Endodermal cell (in vitro differentiated cells): Measurements from ENCODE around the gene CFAP221. TPM values are rescaled to one million over a fixed set of nuclear protein-coding genes. Genes with fewer than 3 reads are reported as not detected.

Experiments
- DNase-seq: peaks from one replicate; pipeline ENCODE4 v3.0.0-alpha.2; 2017
- H3K27ac ChIP-seq: 2 replicates; pipeline ENCODE4 v1.5.1; 2013; ENCODE audit warnings: mild to moderate bottlenecking, low read depth, low read length, moderate library complexity
- H3K27me3 ChIP-seq: 2 replicates; pipeline ENCODE4 v1.6.1; 2013; ENCODE audit warnings: mild to moderate bottlenecking, low read length, moderate library complexity; ENCODE audit not compliant: insufficient read depth, control insufficient read depth, poor library complexity, severe bottlenecking
- H3K36me3 ChIP-seq: 2 replicates; pipeline ENCODE4 v1.7.0; 2013; ENCODE audit warnings: mild to moderate bottlenecking, low read length, moderate library complexity; ENCODE audit not compliant: control insufficient read depth, insufficient read depth
- H3K4me1 ChIP-seq: one replicate; pipeline ENCODE4 v1.7.0; 2013; ENCODE audit warnings: low read length; ENCODE audit not compliant: control insufficient read depth, insufficient read depth
- H3K4me3 ChIP-seq: 2 replicates; pipeline ENCODE4 v1.5.1; 2013; ENCODE audit warnings: mild to moderate bottlenecking, low read length, moderate library complexity
- H3K9ac ChIP-seq: 2 replicates; pipeline ENCODE4 v1.6.1; 2013; ENCODE audit warnings: mild to moderate bottlenecking, low read length, moderate library complexity; ENCODE audit not compliant: poor library complexity, severe bottlenecking; ENCODE audit errors: extremely low read depth
- H3K9me3 ChIP-seq: 2 replicates; pipeline ENCODE4 v1.6.1; 2013; ENCODE audit warnings: mild to moderate bottlenecking, low read length, moderate library complexity; ENCODE audit not compliant: control insufficient read depth
- H3K27ac Mint-ChIP-seq: 2 replicates; pipeline ENCODE4 v1.8.0; 2020; ENCODE audit warnings: mixed read lengths
- H3K27me3 Mint-ChIP-seq: 2 replicates; pipeline ENCODE4 v1.8.0; 2021; ENCODE audit warnings: mild to moderate bottlenecking, mixed read lengths; ENCODE audit not compliant: insufficient read depth
- H3K36me3 Mint-ChIP-seq: 2 replicates; pipeline ENCODE4 v1.8.0; 2020; ENCODE audit warnings: low read depth, mixed read lengths
- H3K4me1 Mint-ChIP-seq: 2 replicates; pipeline ENCODE4 v1.8.0; 2020; ENCODE audit warnings: mixed read lengths
- H3K4me3 Mint-ChIP-seq: 2 replicates; pipeline ENCODE4 v1.8.0; 2020; ENCODE audit warnings: mild to moderate bottlenecking, moderate library complexity, mixed read lengths
- H3K9me3 Mint-ChIP-seq: 2 replicates; pipeline ENCODE4 v1.8.0; 2020; ENCODE audit warnings: mild to moderate bottlenecking, mixed read lengths
- CTCF ChIP-seq: fragments of 200-600 bp; sonication (generic); conservative IDR thresholded peaks from 2 replicates; pipeline ENCODE4 v1.5.0; 2021; ENCODE audit warnings: antibody characterized with exemption, mild to moderate bottlenecking
- WGBS, 2 experiments: methylation state at CpG; one replicate each; pipeline versions ENCODE4 v1.1.5 to v1.1.7; 2013; ENCODE audit warnings: missing lambda C conversion rate in 2 of 2, mixed read lengths in 1 of 2; ENCODE audit not compliant: insufficient coverage in 1 of 2, insufficient read length in 1 of 2; 5-methylcytosine and 5-hydroxymethylcytosine counted together
- total RNA-seq, 2 donors: library from RNA; stranded (reverse); fragmentation: NEBNext Ultra II Directional in 1 of 2; extraction: Animal tissue kit (Norgen Biotek cat#: 25700) in 1 of 2; gene quantifications; 2 replicates in 1 of 2; 3 replicates in 1 of 2; pipeline ENCODE4 v1.2.1, GENCODE V29; 2021

CFAP221 gene
- total RNA-seq, 2 donors from 2014 or later, result 10.0 to 18.0 TPM

DNA sequence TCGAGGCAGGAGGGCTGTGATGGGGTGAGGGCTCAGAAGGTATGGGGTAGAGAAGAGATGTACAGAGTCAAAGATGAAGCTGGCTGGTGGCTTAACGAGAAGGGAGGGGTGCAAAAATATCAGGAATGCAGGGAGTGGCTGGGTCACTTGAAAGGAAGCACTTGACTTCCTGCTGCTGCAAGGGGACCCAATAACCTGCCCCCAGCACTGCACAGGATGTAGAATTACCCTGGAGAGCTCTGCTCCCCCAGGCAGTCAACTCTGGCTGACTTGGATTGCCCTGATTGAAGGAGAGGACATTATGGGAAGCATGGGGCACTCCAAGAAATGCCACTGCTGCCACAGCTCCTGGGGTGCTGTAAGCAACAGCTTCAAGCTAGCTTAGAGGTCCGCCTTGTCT is 41.8 kb downstream of the CFAP221 start:
- no peak for TF ChIP-seq CTCF
- Mint-ChIP-seq H3K4me3 (no peak overlapping the region), H3K27me3 (no peaks in the 10 kb centered on the region), H3K4me1 (no peaks in the 10 kb centered on the region), H3K36me3 (peaks cover 5% of the 10 kb centered on the region), H3K27ac (no peak overlapping the region), H3K9me3 (peaks cover 4% of the 10 kb centered on the region)
- Histone ChIP-seq H3K4me3 (no peak overlapping the region), H3K27ac (no peak overlapping the region), H3K27me3 (no peaks in the 10 kb centered on the region), H3K9me3 (peaks cover 12% of the 10 kb centered on the region), H3K4me1 (no peaks in the 10 kb centered on the region), H3K36me3 (no peaks in the 10 kb centered on the region), H3K9ac (no peak overlapping the region)
- no peak for DNase-seq
- WGBS, 2 experiments, result 83 to 97% methylated on average over 3 of the region's 3 CpGs

DNA sequence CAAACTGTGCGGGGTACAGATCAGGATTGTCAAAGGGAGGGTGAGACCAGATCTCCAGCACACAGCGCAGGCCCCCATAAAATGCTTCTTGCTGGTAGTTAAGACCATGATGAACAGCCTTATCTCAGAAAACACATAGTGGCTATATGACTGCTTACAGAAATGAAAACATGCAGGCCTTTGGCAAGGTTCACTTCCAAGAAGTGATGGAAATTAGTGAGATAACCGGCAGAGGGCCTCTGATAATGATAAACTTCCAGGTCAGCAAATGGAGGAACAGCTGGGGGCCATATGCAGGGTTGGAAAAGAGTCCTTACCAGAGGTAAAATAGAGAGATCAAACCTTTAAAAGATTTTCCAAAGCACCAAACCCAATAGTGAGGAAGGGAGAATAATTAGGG is 46.6 kb downstream of the CFAP221 start:
- H3K27ac Mint-ChIP-seq, result no peak overlapping the region
- H3K9me3 ChIP-seq, result no peaks in the 10 kb centered on the region
- no peaks in the 10 kb centered on the region for H3K27me3 Mint-ChIP-seq
- H3K27me3 ChIP-seq, result no peaks in the 10 kb centered on the region
- no peak for DNase-seq
- H3K4me1 Mint-ChIP-seq, result no peaks in the 10 kb centered on the region
- no peak overlapping the region for H3K27ac ChIP-seq
- 94% methylated on average over 2 to 3 of the region's 3 CpGs for WGBS, 2 experiments
- TF ChIP-seq CTCF, result no peak
- no peaks in the 10 kb centered on the region for H3K9me3 Mint-ChIP-seq
- no peaks in the 10 kb centered on the region for H3K36me3 ChIP-seq
- no peak overlapping the region for H3K4me3 ChIP-seq
- no peaks in the 10 kb centered on the region for H3K4me1 ChIP-seq
- no peak overlapping the region for H3K9ac ChIP-seq
- no peaks in the 10 kb centered on the region for H3K36me3 Mint-ChIP-seq
- no peak overlapping the region for H3K4me3 Mint-ChIP-seq

- no peak overlapping the region for H3K4me3 Mint-ChIP-seq
- H3K9ac ChIP-seq, result no peak overlapping the region
- H3K4me1 Mint-ChIP-seq, result no peaks in the 10 kb centered on the region
- DNase-seq, result no peak
- H3K9me3 Mint-ChIP-seq, result no peaks in the 10 kb centered on the region
- H3K36me3 ChIP-seq, result no peaks in the 10 kb centered on the region
- no peak overlapping the region for H3K4me3 ChIP-seq
- no peaks in the 10 kb centered on the region for H3K27me3 ChIP-seq
- no peak for TF ChIP-seq CTCF
- no peak overlapping the region for H3K27ac ChIP-seq
- 88% methylated on average over 3 of the region's 3 CpGs; no CpG with 5 or more reads in 1 of the 2 experiments for WGBS, 2 experiments
- no peaks in the 10 kb centered on the region for H3K36me3 Mint-ChIP-seq
- no peaks in the 10 kb centered on the region for H3K9me3 ChIP-seq
- H3K4me1 ChIP-seq, result no peaks in the 10 kb centered on the region
- no peak overlapping the region for H3K27ac Mint-ChIP-seq
- no peaks in the 10 kb centered on the region for H3K27me3 Mint-ChIP-seq
Measured at GRCh38 chr2:119591523-119591922, 47.3 kb downstream of the CFAP221 start.
